Hematopoietic multipotent progenitor cell treated with erythropoietin and hydrocortisone succinate and interleukin-3 and kit ligand, for 15 days (in vitro differentiated cells): Measurements from ENCODE around the gene SYNDIG1.
"Not testable (repeated sequence)": the region's sequence is repeated elsewhere in the genome, so short reads cannot be mapped to it uniquely, and the experiment has no call there.

Source experiments
- DNase-seq: peaks from one replicate; pipeline ENCODE4 v3.0.0-alpha.2; 2015; ENCODE audit warnings: low spot score

SYNDIG1 gene

DNA sequence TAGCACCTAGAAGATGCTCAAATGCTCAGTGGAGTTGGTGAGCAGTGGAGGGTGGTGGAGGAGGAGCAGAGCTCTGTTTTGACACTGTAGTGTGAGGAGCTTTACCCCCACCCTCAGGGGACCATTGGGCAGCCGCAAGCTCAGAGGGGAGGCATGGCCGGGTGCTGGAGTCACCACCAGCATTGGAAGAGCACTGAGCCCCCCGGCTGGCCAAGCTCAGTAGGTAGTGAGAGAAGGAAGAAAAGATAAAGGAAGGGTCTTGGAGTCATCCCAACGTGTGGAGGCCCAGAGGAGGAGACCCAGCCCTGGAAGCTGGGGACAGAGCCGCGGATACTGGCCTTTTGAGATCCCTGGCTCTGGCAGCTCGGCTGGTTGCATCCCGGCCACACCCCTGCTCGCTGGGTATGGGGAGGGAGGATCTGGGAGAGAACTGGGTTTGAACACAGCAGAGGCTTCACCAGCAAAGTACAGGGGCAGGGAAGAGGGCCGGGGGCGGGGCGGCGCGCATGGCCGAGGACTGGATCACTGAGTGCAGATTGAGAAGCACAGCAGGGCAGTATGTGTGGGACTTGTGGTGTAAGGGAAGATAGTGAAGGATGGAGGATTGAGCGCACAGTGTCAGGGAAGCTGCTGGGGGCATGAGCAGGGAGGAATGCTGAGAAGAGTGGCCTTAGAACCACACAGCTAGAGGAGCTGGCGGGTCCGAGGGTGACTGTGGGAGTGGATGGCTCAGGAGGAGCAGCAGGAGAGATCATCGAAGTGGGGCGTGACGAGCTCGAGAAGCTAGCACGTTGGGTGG lies 24.4 kb downstream of the SYNDIG1 start:
- DNase-seq = no peak

DNA sequence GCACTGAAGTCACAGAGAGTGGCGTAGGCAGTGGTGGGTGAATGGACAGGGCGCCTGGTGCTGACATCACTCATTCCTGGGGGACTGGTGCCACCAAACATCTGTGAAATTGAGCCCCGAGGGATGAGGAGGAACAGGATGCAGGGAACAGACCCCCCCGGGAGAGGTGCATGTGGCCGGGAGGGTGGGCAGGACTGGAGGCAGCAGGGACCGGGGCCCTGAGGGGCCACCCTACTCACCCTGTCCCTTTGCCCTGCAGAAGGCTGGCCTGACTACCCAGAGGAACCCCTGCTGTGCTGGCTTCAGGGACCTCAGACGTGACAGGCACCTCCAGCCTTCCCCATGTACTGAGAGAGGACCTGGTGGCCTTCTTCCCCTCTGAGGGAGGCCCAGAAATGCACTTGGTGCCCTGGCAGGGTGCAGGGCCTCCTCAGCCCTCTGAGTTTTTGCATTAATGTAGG lies 25.1 kb downstream of the SYNDIG1 start:
- DNase-seq = no peak

DNA sequence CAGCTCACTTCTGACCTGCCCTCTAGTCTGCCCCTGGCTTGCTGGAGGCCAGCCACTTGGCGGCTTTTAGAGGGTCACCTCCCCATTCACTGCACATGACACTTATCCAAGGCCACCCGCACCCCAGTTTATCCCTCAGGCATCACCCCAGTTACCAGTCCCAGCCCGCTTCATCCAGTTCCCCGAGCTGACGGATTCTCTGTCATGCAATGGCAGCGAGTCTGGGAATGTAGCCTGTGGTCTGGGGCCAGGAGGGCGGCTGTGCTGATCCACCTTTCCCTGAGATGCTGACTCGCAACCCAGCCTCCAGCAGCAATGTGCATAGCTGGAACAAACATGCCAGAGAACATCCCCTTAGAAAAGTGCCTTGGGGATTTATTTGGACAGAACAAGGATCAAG lies 25.8 kb downstream of the SYNDIG1 start:
- DNase-seq = no peak

DNA sequence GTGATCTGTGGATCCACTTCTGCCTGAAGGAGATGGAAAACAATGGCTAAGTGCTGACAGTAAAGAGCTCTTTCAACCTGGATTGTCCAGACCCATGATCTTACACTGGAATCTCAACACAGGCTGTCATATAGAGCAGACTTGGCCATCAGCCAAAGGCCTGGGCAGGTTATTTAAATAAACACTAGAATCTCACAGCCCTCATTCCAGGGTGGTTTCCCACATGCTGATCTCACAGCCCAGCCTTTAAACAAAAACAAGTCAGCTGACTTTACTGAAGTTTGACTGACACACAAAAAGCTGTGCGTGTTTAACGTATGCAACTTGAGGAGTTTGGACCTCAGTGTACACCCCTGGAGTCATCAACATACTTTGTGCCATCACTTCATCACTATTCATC lies 28.4 kb downstream of the SYNDIG1 start:
- DNase-seq = peak; percentile 5

DNA sequence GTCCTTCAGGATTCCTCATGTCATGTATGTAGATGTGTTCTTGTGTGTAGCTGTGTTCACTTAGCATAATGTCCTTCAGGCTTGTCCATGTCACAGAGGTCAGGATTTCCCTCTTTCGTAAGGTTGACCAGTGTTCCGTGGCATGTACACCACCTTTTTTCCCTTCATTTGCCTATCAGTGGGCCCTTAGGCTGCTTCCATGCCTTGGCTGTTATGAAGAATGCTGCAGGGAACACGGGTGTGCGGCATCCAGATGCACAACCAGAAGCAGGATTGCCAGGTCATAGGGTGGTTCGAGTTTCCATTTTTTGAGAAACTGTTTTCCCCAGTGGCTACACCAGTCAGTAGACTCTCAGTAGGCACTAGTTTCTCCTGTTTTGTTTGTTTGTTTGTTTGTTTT lies 29.2 kb downstream of the SYNDIG1 start:
- no peak for DNase-seq

DNA sequence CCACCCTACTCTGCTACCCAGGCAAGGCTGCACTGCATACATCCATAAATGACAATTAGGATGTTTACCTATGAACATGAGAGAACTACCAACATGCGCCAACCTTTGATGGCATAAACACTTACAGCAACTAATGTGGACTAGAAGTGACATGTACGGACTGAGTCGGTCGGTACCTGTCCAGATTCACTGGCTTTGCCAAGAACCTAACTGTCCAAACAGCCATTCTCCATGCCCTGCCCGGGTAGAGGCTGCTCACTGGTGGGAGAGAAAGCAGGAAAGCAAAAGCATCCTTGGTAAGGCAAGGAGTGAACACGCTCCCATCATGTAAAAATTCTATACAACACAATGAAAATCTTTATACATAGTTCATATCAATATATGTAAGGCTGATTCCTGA lies 30.0 kb downstream of the SYNDIG1 start:
- DNase-seq = no peak

DNA sequence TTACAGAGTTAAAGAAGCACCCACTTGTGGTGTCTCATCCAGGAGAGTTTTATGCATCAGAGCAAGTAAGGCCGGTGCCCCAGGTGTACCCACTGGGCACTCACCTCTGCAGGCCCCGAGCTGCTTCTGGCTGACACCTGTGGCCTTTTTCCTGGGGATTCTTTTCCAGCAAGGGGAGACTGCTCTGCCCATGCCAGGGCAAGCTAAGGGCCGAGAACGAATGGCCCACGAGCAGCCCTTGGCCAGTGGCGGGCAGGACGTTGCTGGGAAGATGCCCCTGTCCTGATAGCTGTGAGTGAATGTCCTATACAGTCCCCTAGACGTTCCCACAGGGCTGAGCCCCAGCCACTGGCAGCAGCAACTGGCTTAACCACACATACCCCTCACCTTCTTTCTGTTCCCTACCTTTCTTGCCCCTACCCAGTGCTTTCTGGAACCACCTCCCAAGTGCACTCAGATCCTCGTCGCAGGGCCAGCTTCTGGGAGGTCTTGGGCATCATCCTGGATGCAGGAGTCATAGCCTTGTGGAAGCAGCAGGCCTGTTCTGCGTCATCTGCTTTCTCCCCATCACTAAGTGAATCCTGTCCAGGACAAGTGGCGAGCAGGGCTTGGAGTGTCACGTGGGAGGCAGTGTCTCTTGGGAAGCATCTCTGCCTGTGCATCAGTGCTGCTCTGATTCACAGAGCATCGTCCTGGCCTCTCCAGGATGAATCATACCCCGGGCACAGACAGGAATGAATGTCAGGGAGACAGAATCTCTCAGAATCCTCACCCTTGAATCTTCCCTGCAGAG lies 32.5 kb downstream of the SYNDIG1 start:
- DNase-seq = no peak

DNA sequence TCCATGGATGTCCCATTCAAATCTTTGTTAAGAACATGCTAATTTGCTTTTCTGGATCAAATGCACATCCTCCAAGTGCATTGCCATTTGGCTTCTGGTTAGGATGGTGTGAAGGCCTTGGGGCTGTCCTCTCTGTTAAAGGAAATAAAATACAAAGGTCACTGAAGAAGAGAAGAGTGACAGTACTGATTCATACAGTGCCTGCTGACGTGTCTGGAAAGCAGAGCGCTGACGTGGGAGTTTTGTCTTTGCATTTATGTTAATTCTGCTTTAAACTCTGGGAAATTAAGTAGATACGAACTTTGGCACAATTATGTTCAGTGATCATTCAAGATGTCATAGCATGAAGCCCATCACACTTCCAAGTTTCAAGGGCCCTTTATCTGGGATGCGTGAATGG lies 33.2 kb downstream of the SYNDIG1 start:
- no peak for DNase-seq

DNA sequence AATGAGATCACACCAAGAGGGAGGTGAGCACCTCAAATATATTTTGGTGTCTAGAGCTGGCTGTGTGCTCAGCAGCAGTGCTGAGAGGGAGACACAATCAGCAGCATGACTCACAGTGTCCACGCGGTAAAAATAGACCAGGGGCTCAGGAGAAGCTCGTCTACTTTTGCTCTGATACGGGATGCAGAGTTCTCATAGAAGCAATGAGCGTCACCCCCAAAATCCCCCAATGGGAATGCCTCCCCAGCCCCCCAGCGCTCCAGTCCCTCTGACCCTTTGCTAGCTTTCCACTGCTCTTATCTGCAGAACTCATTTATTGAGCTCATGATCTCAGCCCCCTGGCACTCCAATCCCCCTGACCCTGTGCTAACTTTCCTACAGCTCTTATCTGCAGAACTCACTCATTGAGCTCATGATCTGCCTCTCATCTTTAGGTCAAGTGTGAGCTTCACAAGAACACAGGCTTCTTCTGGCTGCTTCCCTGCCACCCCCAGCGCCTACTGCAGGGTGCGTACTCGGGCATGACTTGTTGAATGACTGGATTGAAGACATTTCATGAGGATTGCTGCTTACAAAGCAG lies 34.0 kb downstream of the SYNDIG1 start:
- DNase-seq = no peak

DNA sequence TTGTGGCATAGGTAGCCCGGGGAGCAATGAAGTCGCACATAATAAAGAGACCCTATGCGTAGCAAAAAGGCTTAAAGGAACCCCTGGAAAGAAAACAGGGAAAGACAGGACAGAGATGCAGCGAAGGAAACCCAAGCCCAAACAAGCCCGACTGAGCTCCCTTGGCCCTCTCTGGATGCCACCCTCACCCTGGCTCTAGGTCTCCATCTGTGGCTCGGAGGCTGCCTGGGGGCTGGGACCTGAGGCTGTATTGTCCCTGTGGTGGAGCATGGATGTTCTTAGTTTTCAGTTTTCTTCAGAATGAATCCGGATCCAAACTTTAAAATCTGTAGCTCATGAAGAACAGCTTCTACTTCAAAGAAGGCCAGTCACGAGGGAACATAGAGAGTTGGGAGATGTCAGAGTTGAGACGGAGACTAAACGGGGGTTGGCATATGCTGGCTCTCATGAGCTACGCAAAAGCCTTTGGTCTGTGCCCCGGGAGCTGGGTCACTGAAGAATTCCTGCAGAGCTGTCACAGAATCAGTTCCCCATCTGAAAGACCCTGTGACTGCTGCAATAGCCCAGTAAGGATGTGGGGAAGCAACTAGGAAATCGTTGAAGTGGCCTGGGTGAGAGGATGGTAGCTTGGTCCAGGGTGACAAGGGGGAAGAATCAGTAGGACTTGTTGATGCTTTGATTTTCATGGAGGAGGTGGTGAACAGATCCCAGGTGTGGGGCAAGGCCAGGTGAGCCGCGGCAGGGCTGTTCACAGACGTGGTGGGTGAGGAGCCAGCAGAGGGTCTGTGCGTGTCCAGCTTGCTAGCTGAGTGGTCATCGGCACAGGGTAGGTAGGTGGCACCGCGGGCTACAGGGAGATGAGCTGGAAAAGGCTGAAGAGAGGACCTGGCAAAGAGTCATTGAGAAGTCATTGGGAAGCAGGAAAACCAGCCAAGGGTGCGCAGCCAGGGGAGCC lies 35.2 kb downstream of the SYNDIG1 start:
- no peak for DNase-seq

DNA sequence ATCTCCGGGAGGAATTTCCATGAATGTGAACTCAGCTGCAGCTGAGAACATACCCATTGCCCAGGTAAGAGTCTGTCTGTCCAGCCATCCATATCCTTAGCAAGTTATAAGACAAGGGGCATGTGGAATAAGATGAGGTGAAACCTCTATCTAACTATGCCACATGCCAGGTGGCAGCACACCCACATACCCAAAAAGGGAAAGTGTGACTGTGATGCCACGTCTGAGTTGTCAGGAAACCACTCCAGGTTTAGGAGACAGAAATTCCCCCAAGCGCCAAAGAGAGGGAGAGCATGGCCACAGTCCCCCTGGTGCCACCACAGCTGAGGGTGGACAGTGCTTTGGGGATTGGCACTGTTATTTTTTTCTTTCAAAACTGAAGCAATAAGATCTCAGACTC lies 36.7 kb downstream of the SYNDIG1 start:
- no peak for DNase-seq

DNA sequence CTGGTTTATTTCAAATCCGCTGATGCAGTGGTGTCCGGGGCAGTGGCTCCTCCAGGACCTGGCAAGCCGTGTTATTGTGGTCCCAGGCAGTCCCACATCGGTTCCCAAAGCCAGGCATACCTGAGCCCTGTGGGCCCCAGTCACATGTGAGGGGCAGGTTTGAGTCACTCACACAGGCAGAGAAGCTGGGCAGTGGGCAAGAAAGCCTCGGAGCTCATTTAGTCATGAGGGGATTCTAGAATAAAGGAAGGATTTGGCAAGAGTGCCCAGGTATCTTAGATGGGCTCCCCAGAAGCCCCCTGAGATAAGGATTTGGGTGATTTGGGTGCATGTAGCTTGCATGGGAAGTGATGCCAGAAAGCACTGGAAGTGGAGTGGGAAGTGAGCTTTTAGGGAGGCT lies 37.3 kb downstream of the SYNDIG1 start:
- no peak for DNase-seq

DNA sequence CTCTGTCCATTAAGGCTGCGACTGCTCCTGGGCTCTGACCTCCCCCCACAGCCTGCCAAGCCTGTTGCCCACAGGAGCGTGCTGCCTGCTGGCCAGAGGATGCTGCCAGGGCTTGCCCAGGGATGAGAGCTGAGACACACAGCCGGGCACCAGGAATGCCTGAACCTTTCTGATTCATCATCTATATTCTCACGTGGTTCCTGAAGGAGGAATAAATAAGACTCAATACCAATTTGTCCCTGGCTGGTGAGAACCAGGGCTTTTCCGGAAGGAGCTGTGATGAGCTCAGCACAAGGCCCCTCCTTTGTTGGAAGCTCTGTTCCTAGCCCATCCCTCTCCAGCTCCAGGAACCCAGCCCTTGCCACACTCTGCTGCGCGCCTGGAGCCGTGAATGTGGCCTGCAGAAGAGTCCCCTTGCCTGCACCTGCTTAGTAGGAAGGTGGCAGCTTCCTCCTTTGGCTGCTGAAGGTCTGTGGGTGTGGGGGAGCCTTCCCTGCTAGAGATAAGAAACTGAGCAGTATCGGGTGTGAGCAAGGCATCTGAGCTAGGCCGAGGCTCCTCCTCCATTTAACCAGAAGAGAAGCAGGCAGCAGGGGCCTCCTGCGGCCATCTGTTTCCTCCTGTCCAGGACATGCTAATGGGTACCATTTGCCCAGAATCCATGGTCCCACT lies 37.9 kb downstream of the SYNDIG1 start:
- DNase-seq = peak; percentile 69

DNA sequence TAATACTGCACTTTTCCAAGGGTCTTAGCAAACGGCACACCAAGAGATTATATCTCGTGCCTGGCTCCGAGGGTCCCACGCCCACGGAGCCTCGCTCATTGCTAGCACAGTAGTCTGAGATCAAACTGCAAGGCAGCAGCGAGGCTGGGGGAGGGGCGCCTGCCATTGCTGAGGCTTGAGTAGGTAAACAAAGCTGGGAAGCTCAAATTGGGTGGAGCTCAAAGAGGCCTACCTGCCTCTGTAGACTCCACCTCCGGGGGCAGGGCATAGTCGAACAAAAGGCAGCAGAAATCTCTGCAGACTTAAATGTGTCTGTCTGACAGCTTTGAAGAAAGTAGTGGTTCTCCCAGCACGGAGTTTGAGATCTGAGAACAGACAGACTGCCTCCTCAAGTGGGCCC lies 43.0 kb downstream of the SYNDIG1 start:
- not testable (repeated sequence) for DNase-seq

DNA sequence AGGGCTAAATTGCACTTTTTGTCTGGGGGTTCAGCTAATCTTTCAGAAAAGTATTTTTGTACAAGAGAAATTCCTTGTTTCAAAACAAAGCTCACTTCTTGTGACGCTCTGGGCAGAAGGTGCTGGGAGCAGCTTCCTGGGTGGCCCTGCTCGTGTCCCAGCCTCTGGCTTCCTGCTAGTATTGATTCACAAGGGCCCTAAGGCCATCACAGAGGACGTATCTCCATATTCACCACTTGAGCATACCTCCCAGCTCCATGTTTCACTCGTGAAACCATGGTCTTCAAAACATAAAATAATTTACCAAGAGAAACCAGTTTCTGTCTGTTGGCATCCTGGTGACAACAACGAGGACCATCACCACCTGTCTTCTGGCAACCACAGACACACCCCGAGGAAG lies 49.1 kb downstream of the SYNDIG1 start:
- DNase-seq = no peak

DNA sequence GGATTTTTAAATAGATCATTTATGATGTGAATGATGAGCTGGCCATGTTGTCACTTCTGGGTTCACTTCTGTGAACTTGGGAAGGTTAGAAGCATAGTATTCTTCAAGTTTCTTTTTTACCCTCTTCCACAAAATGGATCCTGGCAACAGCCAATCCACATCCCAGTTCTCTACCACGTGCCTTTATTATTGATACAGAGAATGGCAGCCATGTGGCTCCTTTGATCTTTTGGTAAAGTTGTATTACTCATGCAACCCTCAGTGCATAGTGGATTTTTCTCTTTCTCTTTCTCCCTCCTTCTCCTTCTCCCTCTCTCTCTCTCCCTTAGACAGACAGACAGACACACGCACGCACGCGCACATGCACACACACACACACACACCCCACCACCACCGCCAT lies 50.0 kb downstream of the SYNDIG1 start:
- DNase-seq = no peak

DNA sequence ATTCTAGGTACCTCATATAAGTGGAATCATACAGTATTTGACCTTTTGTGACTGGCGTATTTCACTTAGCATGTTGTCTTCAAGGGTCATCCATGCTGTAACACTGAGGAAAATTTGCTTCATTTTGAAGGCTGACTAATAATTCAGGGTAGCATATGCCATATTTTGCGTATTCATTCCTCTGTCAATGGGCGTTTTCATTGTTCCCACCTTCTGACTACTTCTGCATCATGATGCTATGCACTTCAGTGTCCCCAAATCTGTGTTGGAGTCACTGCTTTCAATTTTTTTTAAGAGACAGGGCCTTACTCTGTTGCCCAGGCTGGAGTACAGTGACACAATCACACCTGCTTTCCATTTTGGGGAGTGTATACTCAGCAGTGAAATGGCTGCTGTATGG lies 51.6 kb downstream of the SYNDIG1 start:
- no peak for DNase-seq

DNA sequence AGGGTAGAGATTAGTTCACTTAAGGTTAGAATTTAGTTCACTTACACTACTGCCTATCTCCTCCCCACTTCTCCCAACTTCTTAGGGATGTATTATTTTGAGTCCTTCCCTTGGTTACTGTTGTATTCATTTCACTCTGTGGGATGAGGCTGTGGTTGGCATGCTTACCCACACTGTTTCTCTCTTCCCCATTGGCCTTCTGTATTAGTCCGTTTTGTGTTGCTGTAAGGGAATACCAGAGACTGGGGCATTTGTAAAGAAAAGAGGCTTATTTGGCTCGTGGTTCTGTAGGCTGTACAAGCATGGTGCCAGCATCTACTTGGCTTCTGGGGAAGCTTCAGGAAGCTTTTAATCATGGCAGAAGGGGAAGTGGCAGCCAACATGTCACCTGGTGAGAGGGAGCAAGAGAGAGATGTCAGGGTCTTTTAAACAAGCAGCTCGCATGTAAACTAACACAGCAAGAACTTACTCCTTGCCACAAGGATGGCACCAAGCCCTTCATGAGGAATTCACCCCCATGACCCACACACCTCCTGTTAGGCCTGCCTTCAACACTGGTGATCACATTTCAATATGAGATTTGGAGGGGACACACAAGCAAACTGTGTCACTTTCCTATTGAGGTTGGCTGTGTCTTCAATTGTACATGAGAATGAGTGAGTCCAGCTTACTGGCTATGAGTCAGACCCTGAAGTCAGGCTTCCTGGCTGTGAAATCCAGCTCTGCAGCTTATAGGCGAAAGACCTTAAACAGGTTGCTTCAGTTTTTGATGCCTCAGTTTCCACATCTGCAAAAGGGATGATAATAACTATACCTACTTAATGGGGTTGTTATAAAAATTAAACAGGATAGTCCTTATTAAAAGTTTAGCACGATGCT lies 53.3 kb downstream of the SYNDIG1 start:
- no peak for DNase-seq

DNA sequence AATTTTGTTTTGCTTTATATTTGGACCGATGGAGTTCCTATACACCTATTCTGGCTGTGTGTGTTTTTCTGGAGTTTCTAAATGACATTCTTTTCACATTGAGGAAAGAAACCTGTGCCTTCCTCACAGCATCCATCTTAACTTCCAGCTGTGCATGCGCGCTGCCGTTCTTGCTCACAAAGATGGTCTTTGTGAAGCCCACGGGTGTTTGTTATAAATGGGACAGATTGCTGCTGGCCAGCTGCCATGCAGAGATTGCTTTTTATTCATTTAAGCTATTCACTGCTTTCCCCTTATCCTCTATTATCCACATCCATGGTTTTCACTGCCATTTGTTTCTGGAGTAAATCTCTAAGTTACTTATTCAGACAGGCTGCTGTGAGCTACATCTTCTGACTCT lies 54.2 kb downstream of the SYNDIG1 start:
- no peak for DNase-seq
